Globus pallidus (tissue), 1 donor: Measurements from ENCODE around the gene MANSC4.
A peak's percentile ranks its signal among the peaks of the same experiment; 100 is the strongest.
"Not testable (repeated sequence)": the region's sequence is repeated elsewhere in the genome, so short reads cannot be mapped to it uniquely, and the experiment has no call there.

Source experiments
- DNase-seq: peaks from one replicate; pipeline ENCODE4 v3.0.0-alpha.2; 2015; ENCODE audit warnings: low spot score

MANSC4 gene

GRCh38 chr12:27751386-27752047, 28.5 kb downstream of the MANSC4 start:
- DNase-seq: no peak

- no peak for DNase-seq
Measured at GRCh38 chr12:27747111-27747820, 32.8 kb downstream of the MANSC4 start.

GRCh38 chr12:27745734-27746133, 34.3 kb downstream of the MANSC4 start:
- DNase-seq: not testable (repeated sequence)

- no peak for DNase-seq
Measured at GRCh38 chr12:27743601-27744000, 36.4 kb downstream of the MANSC4 start.

- DNase-seq: not testable (repeated sequence)
Measured at GRCh38 chr12:27734321-27734720, 45.7 kb downstream of the MANSC4 start.

- DNase-seq: no peak
Measured at GRCh38 chr12:27733791-27734190, 46.2 kb downstream of the MANSC4 start.

- DNase-seq: peak; percentile 16
Measured at GRCh38 chr12:27733052-27733656, 46.9 kb downstream of the MANSC4 start.

GRCh38 chr12:27732281-27732680, 47.8 kb downstream of the MANSC4 start:
- DNase-seq: no peak

- no peak for DNase-seq
Measured at GRCh38 chr12:27730097-27730588, 49.9 kb downstream of the MANSC4 start.

- DNase-seq: no peak
Measured at GRCh38 chr12:27723212-27723611, 56.8 kb downstream of the MANSC4 start.
